NT2/D1 (cell line): Measurements from ENCODE around the gene ETV3.

Source experiments
- SUZ12 ChIP-seq: IDR thresholded peaks from 2 replicates; pipeline ENCODE4 v1.6.1; 2011; ENCODE audit not compliant: insufficient read length, insufficient read depth; ENCODE audit errors: extremely low read depth
- YY1 ChIP-seq: IDR thresholded peaks from 2 replicates; pipeline ENCODE4 v1.6.1; 2011; ENCODE audit not compliant: insufficient read length, insufficient read depth

DNA sequence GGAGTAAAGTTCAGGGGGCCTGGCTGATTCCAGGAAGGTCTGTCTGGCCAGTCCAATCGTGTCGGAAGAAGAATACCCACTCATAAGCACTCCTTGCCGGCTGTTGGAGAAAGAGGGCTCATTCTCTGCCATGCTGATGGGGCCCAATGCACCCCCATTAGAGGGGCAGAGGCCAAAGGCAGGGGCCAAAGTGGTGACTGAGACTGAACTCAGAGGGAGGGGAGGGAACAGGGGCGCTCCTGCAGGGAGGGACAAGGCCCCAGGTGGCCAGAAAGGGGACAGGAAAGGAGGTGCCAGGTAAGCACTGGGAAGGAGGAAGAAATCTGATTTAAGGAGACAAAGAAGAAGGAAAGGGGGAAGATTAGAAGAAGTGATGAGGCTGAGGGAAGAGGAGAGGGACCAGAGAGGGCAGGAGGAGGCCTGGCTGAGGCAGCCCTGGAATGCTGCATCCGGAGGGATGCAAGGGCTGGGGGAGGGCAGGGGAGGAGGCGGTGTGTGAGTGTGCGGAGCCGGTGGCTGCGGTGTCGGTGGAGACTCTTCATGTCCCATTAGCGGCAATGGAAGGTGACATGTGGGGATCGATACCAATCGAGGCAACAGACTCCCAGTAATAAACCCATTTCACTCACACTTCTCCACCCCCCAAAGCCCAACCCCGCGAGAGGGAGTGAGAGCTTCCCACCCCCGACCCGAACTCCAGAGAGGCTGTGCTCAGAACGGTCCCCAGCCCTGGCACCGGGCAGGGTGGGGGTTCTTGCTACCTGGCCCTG is 26.6 kb downstream of the ETV3 start:
- TF ChIP-seq YY1 (no peak), SUZ12 (no peak)
